UCSD-AML1 (cell line): Measurements from ENCODE around the gene TAF11.
A peak's percentile ranks its signal among the peaks of the same experiment; 100 is the strongest.
"Not testable (repeated sequence)": the region's sequence is repeated elsewhere in the genome, so short reads cannot be mapped to it uniquely, and the experiment has no call there.

Experiments
- DNase-seq: peaks from one replicate; lab custom pipeline; 2025; ENCODE audit not compliant: unreplicated experiment; lab: John Stamatoyannopoulos, UW

TAF11 gene, protein sequence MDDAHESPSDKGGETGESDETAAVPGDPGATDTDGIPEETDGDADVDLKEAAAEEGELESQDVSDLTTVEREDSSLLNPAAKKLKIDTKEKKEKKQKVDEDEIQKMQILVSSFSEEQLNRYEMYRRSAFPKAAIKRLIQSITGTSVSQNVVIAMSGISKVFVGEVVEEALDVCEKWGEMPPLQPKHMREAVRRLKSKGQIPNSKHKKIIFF

DNA sequence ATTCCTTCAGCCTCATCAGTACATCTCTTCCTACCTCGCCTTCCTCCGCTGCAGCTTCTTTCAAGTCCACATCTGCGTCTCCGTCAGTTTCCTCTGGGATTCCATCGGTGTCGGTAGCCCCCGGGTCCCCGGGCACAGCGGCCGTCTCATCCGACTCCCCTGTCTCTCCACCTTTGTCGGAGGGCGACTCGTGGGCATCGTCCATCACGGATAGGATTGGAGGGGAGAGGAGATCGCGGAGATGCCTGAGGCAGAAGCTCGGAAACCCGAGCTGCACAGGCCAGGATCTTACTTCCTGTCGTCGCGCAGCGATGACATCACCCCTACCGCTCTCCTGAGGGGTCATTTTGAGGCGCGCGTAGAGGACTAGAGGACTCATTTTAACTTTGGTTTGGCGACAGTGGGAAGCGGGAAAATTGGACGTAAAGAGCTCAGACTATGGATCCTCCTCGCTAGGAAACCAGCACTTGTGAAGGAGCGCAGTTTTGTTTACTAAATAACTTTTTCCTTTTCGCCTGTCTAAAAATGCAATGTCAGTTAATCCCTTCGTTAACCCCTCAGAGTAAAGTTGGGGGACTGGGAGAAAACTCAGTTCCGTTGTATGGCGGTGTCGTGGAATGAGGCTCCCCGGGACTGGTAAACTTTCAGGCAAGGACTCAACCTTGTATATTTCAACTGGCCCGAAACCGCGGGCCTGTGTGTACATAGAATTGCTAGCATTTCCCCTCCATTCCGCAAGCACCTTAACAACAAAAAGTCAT lies at the start of gene TAF11:
Gene TAF11, minus strand, starts transcription at position 290 of the 761 bp plus-strand sequence. Its CDS starts 85 bp downstream, at position 205.
- peak; percentile 88 for DNase-seq

DNA sequence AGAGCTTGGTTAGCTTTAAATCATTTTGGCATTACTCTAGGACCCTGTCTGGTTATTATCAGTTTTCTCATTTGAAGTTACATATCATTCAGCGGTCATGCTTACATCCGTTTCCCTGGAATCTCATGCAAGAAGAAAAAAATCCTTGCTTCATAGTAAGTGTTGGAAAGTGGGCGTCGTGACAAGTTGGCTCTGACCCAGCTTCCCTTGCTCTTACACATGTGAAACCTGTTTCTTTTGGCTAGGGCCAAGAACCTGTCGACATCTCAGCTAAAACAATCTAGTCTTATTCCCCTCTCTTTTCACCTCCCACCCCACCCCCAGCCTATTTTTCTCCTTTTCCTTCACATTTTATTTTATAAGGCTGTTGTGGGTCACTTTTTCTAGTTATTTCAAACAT lies 46.7 kb upstream of the TAF11 start:
- no peak for DNase-seq

DNA sequence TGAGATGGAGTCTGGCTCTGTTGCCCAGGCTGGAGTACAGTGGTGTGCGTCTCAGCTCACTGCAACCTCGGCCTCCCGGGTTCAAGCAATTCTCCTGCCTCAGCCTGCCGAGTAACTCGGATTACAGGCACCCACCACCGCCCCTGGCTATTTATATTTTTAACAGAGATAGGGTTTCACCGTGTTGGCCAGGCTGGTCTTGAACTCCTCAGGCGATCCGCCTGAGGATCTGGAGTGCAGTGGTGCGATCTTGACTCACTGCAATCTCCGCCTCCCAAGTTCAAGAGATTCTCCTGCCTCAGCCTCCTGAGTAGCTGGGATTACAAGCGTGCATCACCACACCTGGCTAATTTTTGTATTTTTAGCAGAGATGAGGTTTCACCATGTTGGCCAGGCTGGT lies 44.4 kb upstream of the TAF11 start:
- not testable (repeated sequence) for DNase-seq

DNA sequence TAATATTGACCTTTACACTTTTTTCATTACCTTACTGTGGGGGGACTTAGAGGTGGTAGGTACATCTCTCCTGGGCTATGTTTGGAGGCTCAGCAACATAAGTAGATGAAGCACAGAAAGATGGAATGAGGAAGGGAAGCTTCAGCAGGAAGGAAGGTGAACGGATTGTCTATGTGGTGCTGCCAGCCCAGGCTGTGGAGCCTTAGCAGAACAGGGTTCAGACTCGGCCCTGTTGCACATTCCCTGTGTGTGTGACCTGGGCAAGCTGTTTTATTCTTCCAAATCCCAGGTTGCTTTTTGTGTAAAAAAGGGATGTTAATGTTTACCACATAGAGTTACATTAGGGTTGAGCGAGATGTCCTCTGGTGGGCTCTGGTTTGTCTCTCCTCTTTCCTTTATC lies 42.4 kb upstream of the TAF11 start:
- no peak for DNase-seq

DNA sequence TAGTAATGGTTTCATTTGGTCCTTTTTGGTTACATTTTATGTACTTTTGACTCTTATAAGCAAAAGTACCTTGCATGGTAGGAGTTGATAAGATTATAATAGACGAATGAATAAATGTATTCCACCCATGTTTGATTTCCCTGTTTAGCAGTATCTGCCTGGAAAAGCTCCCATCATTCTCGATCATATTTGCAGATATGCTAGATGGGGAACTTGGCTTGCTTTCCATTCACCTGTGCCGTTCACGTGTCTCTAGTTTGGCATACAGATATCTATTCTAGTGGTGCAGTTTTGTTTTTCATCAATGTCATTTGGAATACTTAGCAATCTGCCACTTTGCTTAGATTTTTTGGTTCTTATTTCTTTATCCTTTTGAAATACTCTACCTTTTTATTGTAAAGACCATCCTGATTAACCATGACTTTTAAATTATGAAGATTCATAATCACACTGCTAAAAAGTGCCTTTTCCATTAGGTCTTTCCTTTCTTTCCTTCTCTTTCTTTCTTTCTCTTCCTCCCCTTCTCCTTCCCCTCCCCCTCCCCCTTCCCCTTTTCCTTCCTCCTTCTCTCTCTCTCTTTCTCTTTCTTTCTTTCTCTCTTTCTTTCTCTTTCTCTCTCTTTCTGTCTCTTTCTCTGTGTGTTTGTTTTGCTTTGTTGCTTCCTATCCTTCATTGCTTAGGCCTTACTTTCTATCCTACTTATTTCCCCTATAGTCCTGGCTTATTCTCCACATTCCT lies 41.6 kb upstream of the TAF11 start:
- DNase-seq, result no peak

DNA sequence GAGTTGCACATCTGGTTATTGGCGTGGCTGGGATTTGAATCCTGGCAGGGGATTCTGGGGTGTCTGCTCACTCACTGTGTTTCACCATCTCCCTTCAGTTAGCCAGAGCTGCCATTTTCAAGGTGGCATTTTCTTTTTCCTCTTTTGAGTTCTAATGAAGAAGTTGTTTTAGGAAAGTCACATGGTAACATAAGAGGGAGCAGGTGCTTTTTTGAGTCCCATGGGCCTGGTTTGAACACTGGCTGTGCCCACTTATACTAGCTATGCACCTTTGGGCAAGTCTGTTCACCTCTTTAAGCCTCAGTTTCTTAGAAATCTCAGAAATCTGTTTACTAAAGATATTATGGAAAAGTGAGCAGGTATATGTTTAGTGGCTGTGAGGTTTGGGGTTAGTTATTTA lies 40.9 kb upstream of the TAF11 start:
- DNase-seq, result no peak

DNA sequence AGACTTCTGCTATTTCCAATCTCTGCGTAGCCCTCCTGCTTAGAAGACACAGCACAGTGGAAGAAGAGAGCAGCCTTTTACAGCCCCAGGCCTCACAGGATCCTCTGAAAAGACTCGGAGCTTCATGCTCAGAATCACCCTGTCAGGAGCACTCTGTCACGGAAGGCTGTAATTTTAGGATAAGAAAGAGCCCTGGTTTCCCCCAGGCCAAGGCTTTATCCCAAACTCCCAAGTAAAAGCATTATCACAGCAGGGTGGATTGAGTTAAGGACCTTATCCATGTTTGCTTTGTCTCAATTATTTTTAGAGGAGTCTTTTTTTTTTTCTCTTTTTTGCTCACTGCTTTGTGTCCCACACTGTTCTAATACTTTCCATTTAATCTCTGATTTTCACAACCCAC lies 40.4 kb upstream of the TAF11 start:
- DNase-seq, result no peak

DNA sequence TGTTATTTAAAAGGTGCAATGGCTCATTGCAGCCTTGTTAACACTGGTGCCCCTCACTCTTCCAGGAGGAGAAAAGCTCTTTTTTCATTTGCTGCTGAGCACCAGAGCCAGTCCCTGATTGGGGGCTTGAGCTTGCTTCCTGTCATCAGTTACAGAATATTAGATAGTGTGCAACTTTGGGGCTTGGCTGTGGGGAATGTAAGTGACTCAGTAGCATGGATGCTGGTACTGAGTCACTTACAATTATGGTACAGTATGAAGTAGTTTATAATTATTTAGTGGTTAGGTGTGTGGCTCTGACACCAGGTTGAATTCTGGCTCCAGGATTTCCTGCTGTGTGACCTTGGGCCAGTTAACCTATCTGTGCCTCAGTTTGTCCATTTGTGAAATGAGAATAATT lies 38.8 kb upstream of the TAF11 start:
- DNase-seq, result no peak

DNA sequence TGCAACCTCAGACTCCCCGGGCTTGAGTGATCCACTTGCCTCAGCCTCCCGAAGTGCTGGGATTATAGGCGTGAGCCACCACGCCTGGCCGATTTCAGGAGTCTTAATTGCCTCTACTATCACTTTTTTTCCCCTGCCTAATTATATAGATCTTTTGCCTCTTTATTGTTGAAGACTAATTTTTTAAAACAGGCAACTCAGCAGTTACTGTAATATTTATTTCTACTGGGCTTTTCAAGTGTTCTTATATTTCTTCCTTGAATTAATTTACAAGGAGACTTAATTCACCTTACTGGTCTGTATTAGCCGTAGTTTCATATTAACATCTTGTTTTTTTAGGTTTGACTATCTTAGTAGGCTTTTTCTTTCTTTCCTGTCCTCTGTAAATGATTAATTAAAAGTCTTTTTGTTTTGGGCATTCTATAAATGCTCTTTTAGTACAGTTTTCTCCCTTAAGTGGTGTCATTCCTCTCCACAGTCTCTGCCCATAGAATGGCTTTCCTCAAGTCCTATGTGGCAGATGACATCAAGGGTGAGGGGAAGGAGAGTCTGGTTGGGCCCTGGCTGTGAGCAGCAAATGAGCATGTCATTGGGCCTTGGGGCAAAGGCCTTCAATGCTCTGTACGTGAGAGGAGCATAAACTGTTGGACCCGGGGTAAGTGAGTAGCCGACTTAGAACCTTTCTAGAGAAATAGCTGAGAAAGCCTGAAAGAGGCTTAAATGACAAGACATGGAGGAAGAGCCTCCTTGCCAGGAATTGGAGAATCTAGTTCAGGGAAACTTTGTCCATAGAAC lies 37.2 kb upstream of the TAF11 start:
- DNase-seq, result no peak

DNA sequence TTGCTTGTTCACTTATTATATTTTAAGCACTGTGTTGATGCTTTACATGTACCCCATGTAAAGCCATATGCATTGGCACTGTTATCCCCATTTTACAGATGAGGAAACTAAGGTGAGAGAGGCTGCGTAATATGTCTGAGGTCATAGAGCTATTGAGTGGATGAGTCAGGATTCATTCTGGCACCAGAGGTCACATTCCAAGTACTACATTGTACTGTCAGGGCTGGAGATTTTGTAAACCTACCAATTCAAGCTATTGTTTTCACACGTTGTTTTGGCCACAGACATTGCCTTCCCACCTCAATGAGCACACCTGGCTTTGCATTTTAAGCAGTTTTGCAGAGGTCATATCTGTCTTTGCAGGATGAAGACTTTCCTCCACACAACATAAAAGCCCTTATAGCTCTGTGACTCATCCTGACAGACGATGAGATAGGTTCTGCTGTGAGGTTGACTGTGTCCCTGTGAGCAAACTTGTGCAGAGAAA lies 34.4 kb upstream of the TAF11 start:
- no peak for DNase-seq

DNA sequence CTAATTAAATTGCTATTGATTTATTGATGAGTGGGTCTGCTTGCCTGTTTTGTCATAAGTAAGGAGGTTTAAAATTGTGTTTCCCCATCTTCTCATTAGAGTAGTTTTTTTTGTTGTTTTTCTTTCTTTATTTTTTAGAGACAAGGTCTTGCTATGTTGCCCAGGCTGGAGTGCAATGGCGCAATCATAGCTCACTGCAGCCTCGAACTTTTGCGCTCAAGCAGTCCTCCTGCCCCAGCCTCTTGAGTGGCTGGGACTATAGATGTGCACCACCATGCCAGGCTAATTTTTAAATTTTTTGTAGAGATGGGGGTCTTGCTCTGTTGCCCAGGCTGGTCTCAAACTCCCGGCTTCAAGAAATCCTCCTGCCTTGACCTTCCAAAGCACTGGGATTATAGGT lies 32.3 kb upstream of the TAF11 start:
- no peak for DNase-seq

DNA sequence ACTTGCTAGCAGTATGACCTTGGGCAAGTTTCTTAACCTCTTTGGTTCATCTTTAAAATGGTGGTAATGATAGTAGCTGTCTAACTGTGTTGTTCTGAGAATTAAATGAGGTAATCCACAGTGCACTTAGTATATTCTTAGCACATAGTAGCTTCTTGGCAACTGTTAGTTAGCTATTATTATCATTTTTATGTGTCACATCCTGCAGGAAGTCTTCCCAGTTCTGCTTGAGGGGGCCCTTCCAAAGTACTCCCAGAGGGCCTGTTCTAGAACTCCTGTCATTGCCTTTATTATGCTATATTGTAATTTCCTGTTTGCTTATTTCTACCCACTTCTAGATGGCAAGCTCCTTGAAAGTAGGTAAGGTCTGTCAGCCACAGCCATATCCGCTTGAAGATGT lies 31.8 kb upstream of the TAF11 start:
- no peak for DNase-seq

DNA sequence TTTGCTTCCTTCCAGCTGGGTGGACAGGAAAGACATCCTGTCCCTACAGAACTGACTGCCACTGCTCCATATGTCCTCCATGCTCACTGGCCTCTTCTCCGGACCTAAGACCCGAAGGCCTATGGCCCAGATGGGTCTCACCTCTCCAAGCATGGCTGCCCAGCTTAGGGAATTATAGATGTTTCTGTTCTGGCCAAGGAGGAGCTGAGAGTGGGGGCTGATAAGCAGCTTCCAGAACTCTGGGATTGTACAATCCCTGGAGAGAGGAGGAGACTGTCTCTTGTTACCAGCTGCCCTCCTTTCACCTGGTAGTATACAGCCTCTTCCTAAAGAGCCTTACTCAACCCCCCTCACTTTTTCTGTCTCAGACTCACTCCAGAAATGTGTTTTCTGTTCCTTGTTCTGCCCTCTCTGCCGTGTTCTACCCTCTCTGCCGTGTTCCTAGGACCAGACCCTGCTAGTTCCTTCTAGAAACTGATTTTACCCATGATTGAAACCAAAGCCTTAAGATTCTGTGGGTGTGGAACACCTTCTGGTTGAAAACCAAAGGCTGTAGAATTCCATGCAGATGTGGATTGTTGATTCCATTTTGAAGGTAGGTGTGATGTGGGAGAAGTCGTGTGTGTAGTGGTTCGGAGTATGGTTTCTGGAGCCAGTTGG lies 29.9 kb upstream of the TAF11 start:
- DNase-seq, result no peak

DNA sequence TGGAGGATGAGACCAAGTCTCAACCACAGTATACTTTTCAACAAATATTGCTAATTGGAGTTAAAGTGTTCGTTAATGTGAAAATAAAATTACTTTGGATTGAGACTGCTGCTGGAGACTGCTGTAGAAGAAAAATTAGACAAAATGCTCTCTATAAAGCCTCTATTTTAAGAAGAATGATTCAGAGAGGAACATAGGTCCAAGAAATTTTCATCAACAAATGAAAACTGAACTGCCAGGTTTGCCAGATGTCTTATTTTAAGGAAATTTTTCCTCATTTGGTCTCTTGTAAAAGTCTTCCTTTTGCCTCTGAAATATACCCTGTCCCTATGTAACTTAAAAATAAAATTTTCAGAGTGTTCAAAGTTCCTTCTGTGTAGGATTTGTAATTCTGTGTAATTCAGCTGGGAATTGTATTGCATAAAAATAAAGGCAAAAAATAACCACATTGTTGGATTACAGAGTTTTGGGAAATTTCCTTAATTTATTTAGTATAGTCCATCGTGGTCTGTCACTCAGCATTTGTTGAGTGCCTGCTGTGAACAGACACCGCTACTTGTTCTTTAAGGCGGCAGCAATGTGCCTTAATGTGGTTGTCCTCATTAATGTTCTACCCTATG lies 28.6 kb upstream of the TAF11 start:
- no peak for DNase-seq

DNA sequence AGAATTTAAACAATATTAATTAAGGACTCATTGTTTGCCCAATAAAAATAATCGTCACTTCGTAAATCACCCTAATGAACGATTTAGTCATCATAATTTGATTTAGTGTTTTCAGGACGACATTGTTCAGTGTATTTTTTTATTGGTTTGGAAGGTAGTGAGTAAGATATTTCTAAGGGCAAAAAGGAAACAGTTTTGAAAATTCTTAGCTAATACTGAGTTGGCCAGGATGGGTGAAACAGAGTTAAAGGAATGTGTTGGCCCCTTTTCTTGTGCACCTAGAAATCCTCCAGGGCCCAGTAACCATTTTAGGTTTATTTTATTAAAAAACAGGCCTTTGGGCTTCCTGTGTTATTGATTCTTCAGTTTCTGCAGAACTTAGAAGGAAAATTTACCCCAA lies 26.5 kb upstream of the TAF11 start:
- no peak for DNase-seq

DNA sequence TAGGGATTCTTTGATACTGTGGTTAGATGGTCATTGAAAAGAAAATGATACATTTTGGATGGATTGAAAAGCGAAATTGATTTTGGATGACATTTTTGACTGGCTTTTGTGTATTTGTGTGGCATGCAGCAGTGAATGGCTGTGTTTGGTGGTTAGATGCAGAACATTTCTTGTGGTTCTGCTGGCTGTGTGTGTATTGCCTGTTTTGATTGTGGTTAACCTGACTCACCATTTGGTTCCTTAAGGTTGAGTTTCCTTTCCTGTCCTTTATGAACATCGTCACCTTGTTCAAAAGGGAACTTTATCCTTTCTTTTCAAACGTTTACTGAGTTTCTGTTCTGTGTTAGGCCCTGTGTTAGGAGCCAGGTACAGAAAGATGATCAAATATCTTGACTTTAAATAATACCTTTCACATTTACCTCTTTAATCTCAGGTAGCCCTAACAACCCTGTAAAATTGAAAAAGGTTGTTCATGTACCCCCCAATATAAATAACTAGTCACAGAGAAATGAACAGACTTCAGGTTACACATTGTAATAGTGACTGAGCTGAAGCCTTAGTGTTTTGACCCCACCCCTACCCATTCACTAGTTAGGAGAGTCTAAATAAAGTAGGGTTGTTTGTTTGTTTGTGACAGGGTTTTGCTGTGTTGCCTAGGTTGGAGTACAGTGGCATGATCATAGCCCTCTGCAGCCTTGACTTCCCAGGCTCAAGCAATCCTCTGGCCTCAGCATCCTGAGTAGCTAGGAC lies 25.0 kb upstream of the TAF11 start:
- no peak for DNase-seq

DNA sequence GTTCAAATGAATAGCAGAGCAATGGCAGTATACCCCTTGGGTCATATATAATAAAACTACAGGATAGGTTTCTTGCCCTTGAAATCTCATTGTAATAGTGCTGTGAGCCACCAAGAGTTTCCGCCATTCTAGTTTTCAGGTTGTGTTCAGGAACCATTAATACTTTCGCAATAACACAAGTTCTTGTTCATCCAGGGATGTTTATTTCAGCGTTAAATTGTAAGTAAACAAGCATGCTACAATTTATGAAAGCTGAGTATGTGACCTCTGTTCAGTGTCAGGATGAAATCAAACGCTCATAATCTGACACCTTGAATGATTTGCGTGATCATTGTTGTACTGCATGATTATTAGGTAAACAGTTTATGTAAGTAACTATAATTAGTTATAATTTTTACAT lies 24.0 kb upstream of the TAF11 start:
- DNase-seq, result no peak

DNA sequence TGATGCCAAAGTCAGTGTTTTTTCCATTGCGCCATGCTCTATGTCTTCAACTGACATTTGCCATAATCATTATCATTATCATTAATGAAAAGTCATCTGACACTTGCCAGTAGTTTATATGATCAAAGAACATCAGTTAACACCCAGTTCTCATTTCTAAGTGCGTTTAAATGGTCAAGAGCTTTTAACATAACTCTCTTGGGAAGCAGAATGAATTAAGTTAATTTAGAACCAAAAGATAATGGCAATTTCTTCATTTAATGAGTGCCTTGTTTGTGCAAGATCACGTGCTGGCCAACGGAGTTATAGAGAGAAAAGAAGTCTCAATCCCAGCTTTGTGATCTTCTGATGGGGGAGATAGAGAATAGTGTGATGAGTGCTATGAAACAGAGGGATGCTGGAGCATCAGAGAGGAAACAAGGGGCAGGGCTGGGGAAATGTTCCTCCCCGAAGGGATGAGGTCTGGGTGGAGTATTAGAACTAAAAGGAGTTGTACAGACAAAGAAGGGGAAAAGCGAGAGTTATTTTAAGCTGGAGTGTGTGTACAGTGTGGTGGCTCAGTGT lies 21.6 kb upstream of the TAF11 start:
- no peak for DNase-seq

DNA sequence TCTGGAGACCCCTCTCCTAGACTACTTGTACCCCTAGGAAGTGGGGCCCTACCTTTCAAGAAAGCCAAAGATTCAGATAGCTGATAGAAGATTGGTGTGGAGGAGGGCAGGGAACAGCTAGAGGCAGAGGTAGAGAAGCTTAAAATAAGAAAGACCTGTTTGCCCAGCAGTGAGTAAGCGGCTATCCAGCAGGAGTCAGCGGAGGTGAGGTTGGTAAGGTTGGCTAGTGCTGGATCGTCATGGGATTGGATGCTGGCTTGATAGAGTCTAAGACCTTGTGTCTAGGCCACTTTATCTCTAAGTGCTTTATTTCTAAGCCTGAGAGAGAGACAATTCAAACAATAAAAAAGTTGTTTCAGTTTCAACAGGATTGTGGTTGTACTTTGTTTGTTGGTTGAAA lies 20.4 kb upstream of the TAF11 start:
- no peak for DNase-seq
